Tibial nerve (tissue), 4 donors: ENCODE results near the gene NQO1.

ENCODE experiments used
- EP300 ChIP-seq, 2 donors: sonication (generic); formaldehyde crosslinking; IDR thresholded peaks; one replicate each; pipeline ENCODE4 v1.6.1; 2017; ENCODE audit warnings: antibody characterized with exemption in 2 of 2, mild to moderate bottlenecking in 1 of 2
- POLR2A ChIP-seq, 2 donors: fragments of 450-650 bp; IDR thresholded peaks; one replicate each; pipeline ENCODE4 v1.6.1; 2017; ENCODE audit warnings: antibody characterized with exemption in 2 of 2, mild to moderate bottlenecking in 2 of 2, moderate library complexity in 2 of 2
- TF ChIP-seq, protein P1 (sequence below), 5 experiments: fragments of 200-600 bp in 3 of 5; fragments of 450-650 bp in 2 of 5; sonication (generic) in 3 of 5; IDR thresholded peaks; one replicate each; pipeline ENCODE4 v1.5.1; 2016 to 2019; ENCODE audit warnings: antibody characterized with exemption in 5 of 5, mild to moderate bottlenecking in 3 of 5, moderate library complexity in 2 of 5

DNA sequence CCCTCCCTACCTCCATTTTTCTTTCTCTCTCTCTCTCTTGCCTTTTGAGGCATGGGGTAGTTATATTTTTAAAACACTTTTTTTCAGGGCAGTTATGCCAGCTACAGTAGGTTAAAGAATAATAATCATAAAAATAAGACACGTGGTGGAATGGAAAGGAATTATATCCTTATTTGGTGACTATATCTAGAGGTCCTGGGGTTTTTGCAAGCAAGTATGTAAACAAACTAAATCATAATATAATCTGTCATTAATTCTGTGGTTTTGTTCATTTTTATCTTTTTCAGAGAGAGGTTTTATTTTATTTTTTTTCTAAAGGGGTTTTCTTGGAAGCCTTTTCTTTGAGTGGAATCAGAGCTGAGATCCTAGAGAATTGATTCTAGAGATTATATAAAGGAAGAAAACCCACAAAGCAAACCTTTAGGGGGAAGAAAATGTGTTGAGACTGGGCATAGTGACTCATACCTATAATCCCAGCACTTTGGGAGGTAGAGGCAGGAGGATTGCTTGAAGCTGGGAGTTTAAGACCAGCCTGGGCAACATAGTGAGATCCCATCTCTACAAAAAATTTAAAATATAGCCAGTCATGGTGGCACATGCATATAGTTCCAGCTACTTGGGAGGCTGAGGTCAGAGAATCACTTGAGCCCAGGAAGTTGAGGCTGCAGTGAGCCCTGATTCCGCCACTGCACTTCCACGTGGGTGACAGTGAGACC, 53.2 kb downstream of the NQO1 start:
- TF ChIP-seq EP300 (IDR thresholded peaks at IDR 0.05) = no peak
- TF ChIP-seq, protein P1, sequence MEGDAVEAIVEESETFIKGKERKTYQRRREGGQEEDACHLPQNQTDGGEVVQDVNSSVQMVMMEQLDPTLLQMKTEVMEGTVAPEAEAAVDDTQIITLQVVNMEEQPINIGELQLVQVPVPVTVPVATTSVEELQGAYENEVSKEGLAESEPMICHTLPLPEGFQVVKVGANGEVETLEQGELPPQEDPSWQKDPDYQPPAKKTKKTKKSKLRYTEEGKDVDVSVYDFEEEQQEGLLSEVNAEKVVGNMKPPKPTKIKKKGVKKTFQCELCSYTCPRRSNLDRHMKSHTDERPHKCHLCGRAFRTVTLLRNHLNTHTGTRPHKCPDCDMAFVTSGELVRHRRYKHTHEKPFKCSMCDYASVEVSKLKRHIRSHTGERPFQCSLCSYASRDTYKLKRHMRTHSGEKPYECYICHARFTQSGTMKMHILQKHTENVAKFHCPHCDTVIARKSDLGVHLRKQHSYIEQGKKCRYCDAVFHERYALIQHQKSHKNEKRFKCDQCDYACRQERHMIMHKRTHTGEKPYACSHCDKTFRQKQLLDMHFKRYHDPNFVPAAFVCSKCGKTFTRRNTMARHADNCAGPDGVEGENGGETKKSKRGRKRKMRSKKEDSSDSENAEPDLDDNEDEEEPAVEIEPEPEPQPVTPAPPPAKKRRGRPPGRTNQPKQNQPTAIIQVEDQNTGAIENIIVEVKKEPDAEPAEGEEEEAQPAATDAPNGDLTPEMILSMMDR (IDR thresholded peaks at IDR 0.05) = no peak
- TF ChIP-seq POLR2A (IDR thresholded peaks at IDR 0.05) = no peak
